HG03378 (cell line): Measurements from ENCODE around the gene HOXB1.
"Not testable (repeated sequence)": the region's sequence is repeated elsewhere in the genome, so short reads cannot be mapped to it uniquely, and the experiment has no call there.

ENCODE experiments used
- ATAC-seq: cut with Tn5 transposase; IDR thresholded peaks from one replicate; pipeline ENCODE4 v1.9.1; 2021; ENCODE audit warnings: mild to moderate bottlenecking, moderate library complexity; ENCODE audit not compliant: unreplicated experiment

Gene HOXB1

GRCh38 chr17:48523010-48523409 is 7.8 kb downstream of the HOXB1 start:
- ATAC-seq, result no peak

GRCh38 chr17:48522031-48522653 is 8.7 kb downstream of the HOXB1 start:
- ATAC-seq, result no peak

GRCh38 chr17:48520631-48521079 is 10.2 kb downstream of the HOXB1 start:
- ATAC-seq, result no peak

GRCh38 chr17:48519427-48519826 is 11.4 kb downstream of the HOXB1 start:
- no peak for ATAC-seq

- no peak for ATAC-seq
These were observed 13.3 kb downstream of the HOXB1 start for GRCh38 chr17:48517478-48517877.

- ATAC-seq, result no peak
These were observed 14.6 kb downstream of the HOXB1 start for GRCh38 chr17:48515925-48516900.

GRCh38 chr17:48514477-48514876 is 16.3 kb downstream of the HOXB1 start:
- no peak for ATAC-seq

GRCh38 chr17:48513666-48514455 is 16.9 kb downstream of the HOXB1 start:
- no peak for ATAC-seq

- no peak for ATAC-seq
These were observed 17.7 kb downstream of the HOXB1 start for GRCh38 chr17:48513097-48513496.

GRCh38 chr17:48510761-48511604 is 19.8 kb downstream of the HOXB1 start:
- peak; percentile 46 for ATAC-seq

- no peak for ATAC-seq
These were observed 20.4 kb downstream of the HOXB1 start for GRCh38 chr17:48510381-48510760.

GRCh38 chr17:48509708-48510107 is 21.1 kb downstream of the HOXB1 start:
- ATAC-seq, result not testable (repeated sequence)

- ATAC-seq, result no peak
These were observed 24.6 kb downstream of the HOXB1 start for GRCh38 chr17:48506246-48506645.

- peak; percentile 78 for ATAC-seq
These were observed 25.0 kb downstream of the HOXB1 start for GRCh38 chr17:48505788-48506187.

GRCh38 chr17:48504953-48505352 is 25.9 kb downstream of the HOXB1 start:
- ATAC-seq, result no peak

GRCh38 chr17:48503747-48504146 is 27.1 kb downstream of the HOXB1 start:
- no peak for ATAC-seq

GRCh38 chr17:48502901-48503300 is 27.9 kb downstream of the HOXB1 start:
- ATAC-seq, result no peak

GRCh38 chr17:48502312-48502711 is 28.5 kb downstream of the HOXB1 start:
- no peak for ATAC-seq

GRCh38 chr17:48500435-48501426 is 30.1 kb downstream of the HOXB1 start:
- ATAC-seq, result no peak
